BLaER1 (cell line): ENCODE measurements around the gene G6PC3.
"Not testable (repeated sequence)": the region's sequence is repeated elsewhere in the genome, so short reads cannot be mapped to it uniquely, and the experiment has no call there.

Source experiments
- H3K27ac ChIP-seq: shearing (Covaris generic); formaldehyde crosslinking; 2 replicates; pipeline ENCODE4 v1.8.1; 2022
- H3K27me3 ChIP-seq: shearing (Covaris generic); formaldehyde crosslinking; 2 replicates; pipeline ENCODE4 v1.8.1; 2022
- H3K36me3 ChIP-seq: shearing (Covaris generic); formaldehyde crosslinking; 2 replicates; pipeline ENCODE4 v1.8.1; 2022
- H3K4me1 ChIP-seq: shearing (Covaris generic); formaldehyde crosslinking; 2 replicates; pipeline ENCODE4 v1.8.1; 2022
- H3K4me2 ChIP-seq: shearing (Covaris generic); formaldehyde crosslinking; 2 replicates; pipeline ENCODE4 v1.8.1; 2022
- H3K4me3 ChIP-seq: shearing (Covaris generic); formaldehyde crosslinking; 2 replicates; pipeline ENCODE4 v1.8.1; 2022
- H3K9ac ChIP-seq: shearing (Covaris generic); formaldehyde crosslinking; 2 replicates; pipeline ENCODE4 v1.8.1; 2022
- H3K9me3 ChIP-seq: shearing (Covaris generic); formaldehyde crosslinking; 2 replicates; pipeline ENCODE4 v1.8.1; 2022
- H4K20me1 ChIP-seq: shearing (Covaris generic); formaldehyde crosslinking; 2 replicates; pipeline ENCODE4 v1.8.1; 2022
- Cebpa-rat ChIP-seq: shearing (Covaris generic); IDR thresholded peaks from 2 replicates; pipeline ENCODE4 v1.8.1; 2022

The G6PC3 gene

GRCh38 chr17:44037471-44037870 is 33.1 kb upstream of the G6PC3 start:
- H3K27ac ChIP-seq = no peak overlapping the region
- peaks cover 19% of the 10 kb centered on the region for H3K4me1 ChIP-seq
- no peaks in the 10 kb centered on the region for H3K9me3 ChIP-seq
- no peaks in the 10 kb centered on the region for H3K27me3 ChIP-seq
- H3K4me3 ChIP-seq = no peak overlapping the region
- peaks cover 61% of the 10 kb centered on the region for H4K20me1 ChIP-seq
- no peak overlapping the region for H3K4me2 ChIP-seq
- no peak overlapping the region for H3K9ac ChIP-seq
- no peak for TF ChIP-seq Cebpa-rat
- peaks cover 68% of the 10 kb centered on the region for H3K36me3 ChIP-seq

- H4K20me1 ChIP-seq = peaks cover 72% of the 10 kb centered on the region
- no peak overlapping the region for H3K4me3 ChIP-seq
- H3K9ac ChIP-seq = no peak overlapping the region
- no peak overlapping the region for H3K27ac ChIP-seq
- H3K4me1 ChIP-seq = peaks cover 22% of the 10 kb centered on the region
- H3K27me3 ChIP-seq = no peaks in the 10 kb centered on the region
- no peak overlapping the region for H3K4me2 ChIP-seq
- TF ChIP-seq Cebpa-rat = no peak
- no peaks in the 10 kb centered on the region for H3K9me3 ChIP-seq
- H3K36me3 ChIP-seq = peaks cover 67% of the 10 kb centered on the region
Observed at GRCh38 chr17:44038604-44039011, 31.9 kb upstream of the G6PC3 start.

GRCh38 chr17:44039829-44040635 is 30.5 kb upstream of the G6PC3 start:
- H3K27ac ChIP-seq = no peak overlapping the region
- H3K9me3 ChIP-seq = no peaks in the 10 kb centered on the region
- 0 out of 2 replicates have a peak, but pooled peaks cover 17% of the 10 kb centered on the region for H3K4me1 ChIP-seq
- no peak overlapping the region for H3K9ac ChIP-seq
- H3K27me3 ChIP-seq = no peaks in the 10 kb centered on the region
- no peak for TF ChIP-seq Cebpa-rat
- H3K4me2 ChIP-seq = no peak overlapping the region
- H4K20me1 ChIP-seq = peaks cover 87% of the 10 kb centered on the region
- H3K4me3 ChIP-seq = no peak overlapping the region
- H3K36me3 ChIP-seq = peaks cover 60% of the 10 kb centered on the region

- H4K20me1 ChIP-seq = peaks cover 89% of the 10 kb centered on the region
- no peak overlapping the region for H3K9ac ChIP-seq
- peaks cover 62% of the 10 kb centered on the region for H3K36me3 ChIP-seq
- H3K27me3 ChIP-seq = no peaks in the 10 kb centered on the region
- no peak overlapping the region for H3K4me3 ChIP-seq
- no peak for TF ChIP-seq Cebpa-rat
- no peak overlapping the region for H3K27ac ChIP-seq
- H3K4me1 ChIP-seq = 0 out of 2 replicates have a peak, but pooled peaks cover 17% of the 10 kb centered on the region
- H3K4me2 ChIP-seq = no peak overlapping the region
- no peaks in the 10 kb centered on the region for H3K9me3 ChIP-seq
Observed at GRCh38 chr17:44043272-44043696, 27.3 kb upstream of the G6PC3 start.

- Histone ChIP-seq H4K20me1 (peaks cover 89% of the 10 kb centered on the region), H3K4me2 (no peak overlapping the region), H3K27ac (no peak overlapping the region)
Observed at GRCh38 chr17:44044071-44044470, 26.5 kb upstream of the G6PC3 start.

GRCh38 chr17:44045486-44045885 is 25.0 kb upstream of the G6PC3 start:
- Histone ChIP-seq H3K27ac (no peak overlapping the region), H3K9ac (no peak overlapping the region), H3K4me1 (0 out of 2 replicates have a peak, but pooled peaks cover 17% of the 10 kb centered on the region), H3K36me3 (peaks cover 63% of the 10 kb centered on the region), H3K4me3 (no peak overlapping the region), H3K4me2 (no peak overlapping the region), H3K27me3 (no peaks in the 10 kb centered on the region), H3K9me3 (no peaks in the 10 kb centered on the region), H4K20me1 (peaks cover 92% of the 10 kb centered on the region)
- no peak for TF ChIP-seq Cebpa-rat

More at GRCh38 chr17:44044071-44044470, 26.5 kb upstream of the G6PC3 start:
- Histone ChIP-seq H3K9me3 (no peaks in the 10 kb centered on the region), H3K4me1 (0 out of 2 replicates have a peak, but pooled peaks cover 17% of the 10 kb centered on the region), H3K4me3 (no peak overlapping the region), H3K9ac (no peak overlapping the region), H3K27me3 (no peaks in the 10 kb centered on the region), H3K36me3 (peaks cover 62% of the 10 kb centered on the region)
- TF ChIP-seq Cebpa-rat = no peak

GRCh38 chr17:44046893-44047292 is 23.6 kb upstream of the G6PC3 start:
- not testable (repeated sequence) for H3K9ac ChIP-seq, H3K27me3 ChIP-seq, H3K4me3 ChIP-seq, H3K4me2 ChIP-seq, H3K9me3 ChIP-seq, H3K27ac ChIP-seq
- H3K36me3 ChIP-seq = peaks cover 73% of the 10 kb centered on the region
- peaks cover 92% of the 10 kb centered on the region for H4K20me1 ChIP-seq
- 0 out of 2 replicates have a peak, but pooled peaks cover 11% of the 10 kb centered on the region for H3K4me1 ChIP-seq

- H3K9ac ChIP-seq = no peak overlapping the region
- no peak overlapping the region for H3K27ac ChIP-seq
- no peaks in the 10 kb centered on the region for H3K4me1 ChIP-seq
- peaks cover 92% of the 10 kb centered on the region for H4K20me1 ChIP-seq
- no peak overlapping the region for H3K4me2 ChIP-seq
- TF ChIP-seq Cebpa-rat = no peak
- no peaks in the 10 kb centered on the region for H3K27me3 ChIP-seq
- H3K4me3 ChIP-seq = no peak overlapping the region
- peaks cover 87% of the 10 kb centered on the region for H3K36me3 ChIP-seq
- no peaks in the 10 kb centered on the region for H3K9me3 ChIP-seq
Observed at GRCh38 chr17:44049294-44050060, 21.1 kb upstream of the G6PC3 start.

- Histone ChIP-seq H3K36me3 (peaks cover 97% of the 10 kb centered on the region), H3K4me2 (no peak overlapping the region), H3K9me3 (no peaks in the 10 kb centered on the region), H3K4me3 (no peak overlapping the region), H3K9ac (no peak overlapping the region), H3K4me1 (no peaks in the 10 kb centered on the region), H4K20me1 (peaks cover 97% of the 10 kb centered on the region), H3K27me3 (no peaks in the 10 kb centered on the region), H3K27ac (no peak overlapping the region)
- TF ChIP-seq Cebpa-rat = no peak
Observed at GRCh38 chr17:44053125-44053872, 17.2 kb upstream of the G6PC3 start.
